GM19395 (cell line): Measurements from ENCODE around the gene SNRK.

Experiments used
- ATAC-seq: cut with Tn5 transposase; IDR thresholded peaks from one replicate; pipeline ENCODE4 v1.9.1; 2021; ENCODE audit warnings: mild to moderate bottlenecking, moderate library complexity; ENCODE audit not compliant: unreplicated experiment

The SNRK gene

DNA sequence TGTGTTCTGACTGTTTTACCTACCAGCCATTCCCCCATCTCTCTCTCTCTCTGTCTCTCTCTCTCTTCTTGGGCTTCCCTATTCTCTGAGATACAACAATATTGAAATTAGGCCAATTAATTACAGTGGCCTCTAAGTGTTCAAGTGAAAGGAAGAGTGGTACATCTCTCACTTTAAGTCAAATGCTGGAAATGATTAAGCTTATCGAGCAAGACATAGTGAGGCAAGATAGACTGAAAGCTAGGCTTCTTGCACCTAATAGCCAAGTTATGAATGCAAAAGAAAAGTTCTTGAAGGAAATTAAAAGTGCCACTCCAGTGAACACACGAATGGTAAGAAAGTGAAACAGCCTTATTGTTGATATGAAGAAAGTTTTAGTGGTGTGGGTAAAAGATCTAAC is 21.3 kb downstream of the SNRK start:
- ATAC-seq, result no peak

GRCh38 chr3:43309372-43310305 is 23.3 kb downstream of the SNRK start:
- ATAC-seq, result no peak

DNA sequence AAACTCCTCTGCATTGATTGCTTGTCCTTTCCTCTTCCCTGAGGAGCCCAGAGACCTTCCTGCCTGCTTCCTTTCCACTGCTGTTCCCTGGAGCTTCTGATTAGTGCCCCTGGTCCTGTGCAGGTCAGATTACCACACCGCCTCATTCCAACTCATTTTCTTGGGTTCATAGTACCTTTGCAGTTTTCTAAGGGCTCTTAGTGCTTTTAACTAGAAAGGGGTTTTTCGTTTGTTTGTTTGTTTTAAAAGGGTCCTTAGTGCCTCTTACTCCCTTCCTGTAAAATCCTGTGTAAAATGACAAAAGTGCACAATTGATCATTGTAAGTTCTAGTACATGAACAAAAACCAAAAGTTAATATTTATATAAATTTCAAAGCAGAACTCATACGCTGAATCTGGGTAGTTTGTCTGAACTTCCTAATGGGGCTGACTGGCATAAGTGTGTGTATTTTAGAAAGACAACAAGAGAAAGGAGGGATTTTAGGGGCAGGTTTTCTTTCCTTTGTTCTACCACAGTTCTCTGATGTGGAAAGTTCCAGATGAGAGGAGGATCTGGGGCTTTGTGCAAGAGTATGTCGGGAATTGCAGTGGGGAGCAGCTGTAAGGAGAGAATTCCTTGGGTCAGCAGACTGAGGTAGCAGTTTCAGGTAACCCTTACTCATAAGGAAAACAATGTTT is 30.6 kb downstream of the SNRK start:
- no peak for ATAC-seq

DNA sequence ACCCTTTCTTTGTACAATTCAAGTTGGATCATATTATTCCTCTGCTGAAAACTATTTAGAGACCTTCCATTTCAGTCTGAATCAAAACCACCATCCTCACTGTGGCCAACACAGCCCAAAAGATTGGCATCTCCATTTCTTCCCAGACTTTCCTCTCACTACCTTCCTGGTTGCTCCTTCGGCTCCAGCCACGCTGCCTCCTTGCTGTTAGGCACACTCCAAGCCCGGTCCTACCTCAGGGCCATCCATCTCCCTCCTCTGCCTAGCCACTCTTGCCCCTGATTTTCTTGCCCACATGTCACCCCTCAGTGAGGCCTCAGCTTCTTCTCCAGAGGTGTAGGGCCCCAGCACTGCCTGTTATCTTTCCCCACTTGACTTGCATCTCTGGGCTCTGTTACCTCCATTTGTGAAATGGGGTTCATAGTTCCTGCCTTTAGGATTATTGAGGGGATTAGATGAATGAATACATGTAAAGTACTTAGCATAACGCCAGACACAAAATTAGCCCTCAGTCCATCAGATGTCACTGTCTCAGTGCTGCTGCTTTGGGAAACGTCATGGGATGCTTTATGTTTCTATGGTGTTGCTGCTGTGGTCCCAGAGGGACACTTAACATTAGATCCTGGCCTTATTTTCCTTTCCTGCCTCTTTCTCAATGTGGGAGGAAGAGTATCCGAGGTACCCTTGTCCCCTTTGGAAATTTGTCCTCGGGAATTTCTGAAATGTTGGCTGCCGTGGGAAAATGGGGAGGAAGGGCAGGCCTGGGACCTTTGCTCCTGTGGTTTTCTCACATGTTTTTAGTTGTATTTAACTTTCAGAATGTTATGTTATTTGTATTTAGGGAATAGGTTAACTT is 31.3 kb downstream of the SNRK start:
- ATAC-seq, result no peak

DNA sequence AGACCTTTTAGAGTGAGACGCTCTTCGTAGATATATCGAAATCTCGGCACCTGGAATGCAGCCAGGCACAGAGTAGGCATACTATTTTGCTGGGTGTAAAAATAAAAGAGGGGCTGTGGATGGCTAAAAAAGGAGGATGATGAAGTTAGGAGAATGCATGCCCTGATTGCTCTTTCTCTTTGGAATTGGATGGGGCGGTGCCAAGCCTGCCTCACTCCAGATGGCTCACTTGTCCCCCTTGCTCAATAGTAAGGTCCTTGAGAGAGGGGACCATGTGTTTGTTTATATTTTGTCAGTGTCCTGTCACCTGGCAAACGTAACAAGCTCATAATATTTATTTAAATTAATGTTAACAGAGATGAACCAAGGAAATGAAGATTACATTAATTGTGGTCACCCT is 33.0 kb downstream of the SNRK start:
- ATAC-seq, result no peak

GRCh38 chr3:43319794-43320193 is 33.5 kb downstream of the SNRK start:
- ATAC-seq, result no peak

GRCh38 chr3:43320288-43320687 is 33.9 kb downstream of the SNRK start:
- ATAC-seq, result no peak

DNA sequence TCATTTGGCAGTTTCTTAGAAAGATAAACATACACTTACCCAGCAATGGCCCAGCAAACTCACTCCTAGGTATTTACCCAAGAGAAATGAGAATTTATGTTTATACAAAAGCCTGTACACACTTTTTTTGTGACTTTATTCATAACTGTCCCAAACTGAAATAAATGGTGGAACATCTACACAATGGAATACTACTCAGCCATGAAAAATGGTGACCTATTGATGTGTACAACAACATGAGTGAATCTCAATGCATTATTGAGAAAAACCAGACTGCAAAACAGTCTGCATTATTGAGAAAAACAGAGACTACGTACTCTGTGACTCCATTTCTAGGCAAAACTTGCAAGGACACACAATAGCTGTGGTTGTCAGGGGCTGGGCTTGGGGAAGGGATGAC is 37.2 kb downstream of the SNRK start:
- no peak for ATAC-seq

DNA sequence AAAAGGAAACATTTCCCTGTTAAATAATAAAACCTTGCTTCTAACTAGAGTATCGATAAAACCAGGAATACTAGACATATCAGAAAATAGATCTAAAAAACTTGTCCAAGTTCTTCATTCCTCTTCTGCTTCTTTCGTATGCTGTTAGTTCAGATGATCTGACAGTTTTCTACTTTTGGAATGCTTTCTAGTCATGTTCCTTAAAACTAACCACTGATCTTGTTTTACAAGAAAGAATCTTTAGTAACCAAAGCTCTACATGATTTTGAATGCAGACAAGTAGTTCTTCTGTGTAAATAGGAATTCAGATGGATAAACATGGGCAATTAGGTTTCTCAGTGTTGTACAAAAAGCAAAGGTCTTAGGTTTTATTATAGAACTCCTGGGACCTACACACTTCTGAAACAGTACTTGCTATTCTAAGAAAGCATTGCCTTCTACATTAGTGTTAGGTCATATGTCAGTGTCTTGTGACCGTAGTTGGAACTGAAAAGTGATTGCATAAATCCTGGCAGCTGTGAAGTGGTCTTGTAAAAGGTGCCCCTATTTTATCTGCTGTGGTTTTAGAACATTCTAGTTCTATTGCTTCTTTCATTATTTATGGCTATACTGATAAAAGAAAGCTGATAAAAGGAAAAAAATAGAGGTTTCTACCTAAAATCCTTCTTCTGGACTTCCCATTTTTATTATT is 40.7 kb downstream of the SNRK start:
- ATAC-seq, result no peak

GRCh38 chr3:43327582-43327979 is 41.2 kb downstream of the SNRK start:
- no peak for ATAC-seq

- ATAC-seq, result no peak
Observed at GRCh38 chr3:43328653-43329052, 42.3 kb downstream of the SNRK start.

- no peak for ATAC-seq
Observed at GRCh38 chr3:43330981-43331380, 44.6 kb downstream of the SNRK start.

DNA sequence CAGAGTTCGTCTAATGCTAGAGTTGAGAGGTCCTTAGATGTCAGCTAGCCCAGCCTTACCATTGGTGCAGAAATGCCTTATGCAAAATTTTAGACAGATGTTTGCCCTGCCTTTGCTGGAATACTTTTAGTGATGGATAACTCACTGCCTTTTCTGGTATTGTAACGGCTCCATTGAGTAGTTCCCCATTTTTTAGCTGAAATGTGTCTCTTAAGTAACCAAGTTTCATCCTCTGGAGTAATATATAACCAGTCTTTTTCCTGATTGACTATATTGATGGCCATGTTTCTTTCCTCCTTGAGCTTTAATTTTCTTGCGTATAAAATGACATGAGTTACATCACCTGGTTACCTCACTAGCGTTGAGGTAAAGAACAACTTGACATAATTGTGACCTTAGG is 45.0 kb downstream of the SNRK start:
- ATAC-seq, result no peak

DNA sequence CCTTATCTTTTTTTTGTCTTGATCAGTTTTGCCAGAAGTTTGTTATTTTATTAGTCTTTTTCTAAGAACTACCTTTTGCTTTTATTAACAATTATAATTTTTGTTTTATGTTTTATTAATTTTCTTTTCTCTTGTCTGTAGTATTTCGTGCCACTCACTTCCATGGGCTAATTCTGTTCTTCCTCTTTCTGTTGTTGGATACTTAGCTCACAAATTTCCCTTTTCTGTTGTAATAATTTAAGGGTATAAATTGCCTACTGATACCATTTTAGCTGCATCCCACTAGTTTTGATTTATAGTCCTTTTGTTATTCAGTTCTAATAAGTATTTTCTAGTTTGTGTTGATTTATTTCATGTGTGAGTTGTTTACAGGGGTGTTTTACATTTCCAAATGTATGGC is 48.6 kb downstream of the SNRK start:
- no peak for ATAC-seq

DNA sequence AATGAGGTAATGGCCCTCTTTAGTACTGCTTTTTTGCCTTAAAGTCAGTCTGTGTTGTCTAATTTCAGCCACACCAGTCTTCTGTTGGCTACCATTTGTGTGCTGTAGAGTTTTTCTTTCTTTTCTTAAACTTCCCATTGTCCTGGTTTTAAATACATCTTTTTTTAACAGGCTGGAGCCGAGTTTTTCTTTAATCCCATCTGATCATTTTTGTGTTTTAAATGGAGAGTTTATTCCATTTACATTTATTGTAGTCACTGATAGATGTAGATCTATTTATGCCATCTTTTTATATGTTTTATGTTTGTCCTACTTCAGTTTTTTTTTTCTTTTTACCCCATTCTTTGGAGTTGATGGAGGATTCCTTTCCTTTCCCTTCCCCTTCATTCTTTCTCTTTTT is 49.5 kb downstream of the SNRK start:
- ATAC-seq, result no peak

DNA sequence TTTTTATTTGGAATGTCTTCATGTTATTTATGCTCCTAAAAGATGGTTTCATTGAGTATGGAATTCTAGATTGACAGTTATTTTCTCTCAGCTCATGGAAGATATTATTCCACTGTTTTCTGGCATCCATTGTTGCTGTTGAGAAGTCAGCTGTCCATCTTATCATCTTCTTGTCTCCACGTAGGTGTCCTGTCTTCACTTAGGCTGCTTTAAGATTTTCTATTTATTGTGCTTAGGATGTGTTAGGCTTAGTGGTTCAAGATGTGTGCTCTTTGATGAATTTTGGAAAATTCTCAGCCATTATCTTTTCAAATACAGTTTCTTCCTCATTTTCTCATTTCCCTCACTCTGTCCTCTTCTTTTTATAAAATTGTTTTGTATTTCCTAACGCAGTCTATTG is 52.0 kb downstream of the SNRK start:
- ATAC-seq, result no peak

DNA sequence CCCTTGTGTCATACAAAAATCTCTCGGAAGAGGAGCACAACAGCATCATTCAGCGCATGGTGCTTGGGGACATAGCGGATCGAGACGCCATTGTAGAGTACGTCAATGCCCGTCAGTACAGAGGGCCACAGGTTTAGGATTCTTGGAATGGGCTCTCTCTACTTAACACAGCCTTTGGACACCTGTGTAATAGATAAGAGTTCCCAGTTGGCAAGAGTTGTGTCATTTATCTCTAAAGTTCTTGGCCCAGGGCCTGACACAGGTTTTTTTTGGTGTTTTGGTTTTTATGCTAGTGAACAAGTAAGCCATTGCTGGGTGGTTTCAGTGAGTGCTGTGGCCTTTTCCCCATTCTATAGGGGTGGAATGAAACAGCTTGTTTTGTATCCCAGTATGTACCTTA is 54.1 kb downstream of the SNRK start:
- ATAC-seq, result no peak

- no peak for ATAC-seq
Observed at GRCh38 chr3:43341788-43342187, 55.4 kb downstream of the SNRK start.

- ATAC-seq, result no peak
Observed at GRCh38 chr3:43343185-43343584, 56.8 kb downstream of the SNRK start.

DNA sequence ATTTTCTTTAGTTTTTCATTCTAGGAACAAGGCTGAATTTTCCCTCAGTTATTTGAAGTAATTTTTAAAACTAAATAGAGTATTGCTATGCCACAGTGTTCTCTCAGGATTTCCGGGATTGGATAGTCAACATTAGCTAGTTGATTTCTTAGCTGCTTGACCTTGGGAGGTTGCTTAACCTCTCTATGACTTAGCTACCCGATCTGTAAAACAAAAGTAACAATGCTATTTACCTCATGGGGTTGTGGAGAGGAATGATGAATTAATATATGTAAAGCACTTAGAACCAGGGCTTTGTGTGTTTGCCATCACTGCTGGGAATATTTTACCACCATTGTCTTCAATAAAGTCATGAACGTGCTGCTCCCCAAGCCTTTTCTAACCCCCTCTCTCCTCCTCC is 57.5 kb downstream of the SNRK start:
- no peak for ATAC-seq

DNA sequence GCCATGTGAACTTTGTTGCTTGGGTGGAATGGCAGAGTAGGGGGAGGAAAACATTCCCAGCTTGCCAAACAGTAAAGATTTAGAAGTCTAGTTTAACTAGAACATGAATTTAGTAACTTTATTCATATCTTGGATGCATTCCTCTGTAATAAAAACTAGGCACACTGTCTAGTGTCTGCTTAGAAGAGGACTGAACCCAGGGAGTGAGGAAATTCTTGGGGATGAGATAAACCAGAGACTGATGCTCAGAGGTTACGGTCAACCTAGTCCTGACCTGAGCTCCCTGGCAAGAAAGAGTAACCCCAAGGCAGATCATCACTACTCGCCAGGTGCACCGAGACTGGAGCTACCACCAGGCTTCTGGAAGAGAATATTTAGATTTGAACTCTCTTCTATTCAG is 58.2 kb downstream of the SNRK start:
- ATAC-seq, result no peak
